Testis (tissue), 2 donors: Measurements from ENCODE around the gene CARMIL3.

Source experiments
- POLR2A ChIP-seq: fragments of 450-650 bp; IDR thresholded peaks from one replicate; pipeline ENCODE4 v1.6.1; 2017; ENCODE audit warnings: antibody characterized with exemption, mild to moderate bottlenecking, moderate library complexity
- TF ChIP-seq, protein P1 (sequence below), 3 experiments: fragments of 450-650 bp in 2 of 3; fragments of 200-600 bp in 1 of 3; sonication (generic) in 1 of 3; IDR thresholded peaks; one replicate each; pipeline ENCODE4 v1.5.1; 2016 to 2019; ENCODE audit warnings: antibody characterized with exemption in 3 of 3, mild to moderate bottlenecking in 2 of 3, moderate library complexity in 1 of 3

DNA sequence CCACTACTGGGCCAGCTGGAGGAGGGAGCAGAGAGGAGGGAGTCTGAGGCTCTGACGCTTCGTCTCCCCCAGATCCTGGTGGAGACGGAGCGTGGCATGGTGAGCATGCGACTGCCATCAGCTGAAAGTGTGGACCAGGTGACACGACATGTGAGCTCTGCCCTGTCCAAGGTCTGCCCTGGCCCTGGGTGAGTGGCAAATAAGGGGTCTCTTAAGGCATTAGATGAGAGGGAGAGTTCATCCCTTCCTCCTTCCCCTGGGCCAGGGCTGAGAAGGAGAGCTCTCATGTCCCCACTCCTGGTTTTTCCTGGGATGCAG, 2.5 kb downstream of the CARMIL3 start:
- TF ChIP-seq, protein P1, sequence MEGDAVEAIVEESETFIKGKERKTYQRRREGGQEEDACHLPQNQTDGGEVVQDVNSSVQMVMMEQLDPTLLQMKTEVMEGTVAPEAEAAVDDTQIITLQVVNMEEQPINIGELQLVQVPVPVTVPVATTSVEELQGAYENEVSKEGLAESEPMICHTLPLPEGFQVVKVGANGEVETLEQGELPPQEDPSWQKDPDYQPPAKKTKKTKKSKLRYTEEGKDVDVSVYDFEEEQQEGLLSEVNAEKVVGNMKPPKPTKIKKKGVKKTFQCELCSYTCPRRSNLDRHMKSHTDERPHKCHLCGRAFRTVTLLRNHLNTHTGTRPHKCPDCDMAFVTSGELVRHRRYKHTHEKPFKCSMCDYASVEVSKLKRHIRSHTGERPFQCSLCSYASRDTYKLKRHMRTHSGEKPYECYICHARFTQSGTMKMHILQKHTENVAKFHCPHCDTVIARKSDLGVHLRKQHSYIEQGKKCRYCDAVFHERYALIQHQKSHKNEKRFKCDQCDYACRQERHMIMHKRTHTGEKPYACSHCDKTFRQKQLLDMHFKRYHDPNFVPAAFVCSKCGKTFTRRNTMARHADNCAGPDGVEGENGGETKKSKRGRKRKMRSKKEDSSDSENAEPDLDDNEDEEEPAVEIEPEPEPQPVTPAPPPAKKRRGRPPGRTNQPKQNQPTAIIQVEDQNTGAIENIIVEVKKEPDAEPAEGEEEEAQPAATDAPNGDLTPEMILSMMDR (IDR thresholded peaks at IDR 0.05): no peak
- no peak for TF ChIP-seq POLR2A
